Left ventricle myocardium inferior (tissue), 1 donor: ENCODE data around the gene GNL1. TPM values are rescaled to one million over a fixed set of nuclear protein-coding genes. Genes with fewer than 3 reads are reported as not detected.
"Not testable (repeated sequence)": the region's sequence is repeated elsewhere in the genome, so short reads cannot be mapped to it uniquely, and the experiment has no call there.

ENCODE experiments used
- DNase-seq: peaks from one replicate; pipeline ENCODE4 v3.0.0-alpha.2; 2020
- H3K27ac ChIP-seq: fragments of 200-600 bp; replicated peaks from 2 replicates; pipeline ENCODE4 v1.8.0; 2021
- H3K27me3 ChIP-seq: fragments of 200-600 bp; 2 replicates; pipeline ENCODE4 v1.8.0; 2021; ENCODE audit warnings: low read depth
- H3K36me3 ChIP-seq: fragments of 200-600 bp; 2 replicates; pipeline ENCODE4 v1.8.0; 2021
- H3K4me1 ChIP-seq: fragments of 200-600 bp; 2 replicates; pipeline ENCODE4 v1.8.0; 2021
- H3K4me3 ChIP-seq: fragments of 200-600 bp; 2 replicates; pipeline ENCODE4 v1.8.0; 2021; ENCODE audit warnings: mild to moderate bottlenecking, moderate library complexity
- H3K9me3 ChIP-seq: fragments of 200-600 bp; replicated peaks from 2 replicates; pipeline ENCODE4 v1.8.0; 2021
- CTCF ChIP-seq: fragments of 200-600 bp; IDR thresholded peaks from 2 replicates; pipeline ENCODE4 v1.8.0; 2021; ENCODE audit warnings: antibody characterized with exemption, mild to moderate bottlenecking, borderline replicate concordance
- intact Hi-C: fragments of 100-400 bp; cut with micrococcal nuclease; formaldehyde crosslinking; loops from one replicate; pipeline ENCODE4 v1.11.0; 2022
- total RNA-seq: library from RNA; stranded (reverse); fragmentation: NEBNext Ultra II Directional; extraction: Animal tissue kit (Norgen Biotek cat#: 25700); gene quantifications from one replicate; pipeline ENCODE4 v1.2.1, GENCODE V29; 2021
- donor health status: DM: no; HTN: yes; CAD: no; lungs with severe emphysema.

Gene GNL1
- total RNA-seq, 1 donor from 2014 or later, result 18.3 TPM

GRCh38 chr6:30521082-30521481, 35.2 kb downstream of the GNL1 start:
- intact Hi-C loops, H3K27me3 ChIP-seq, H3K36me3 ChIP-seq, H3K4me3 ChIP-seq, DNase-seq: not testable (repeated sequence)
- peaks cover 11% of the 10 kb centered on the region for H3K9me3 ChIP-seq
- H3K4me1 ChIP-seq, result peaks cover 16% of the 10 kb centered on the region
- H3K27ac ChIP-seq, result peak overlapping the region; percentile 69

GRCh38 chr6:30520522-30520921, 35.8 kb downstream of the GNL1 start:
- intact Hi-C loops, result no loop called here
- H3K4me3 ChIP-seq, result no peak overlapping the region

GRCh38 chr6:30518505-30519145, 37.7 kb downstream of the GNL1 start:
- H3K4me3 ChIP-seq, H3K27ac ChIP-seq, DNase-seq, H3K27me3 ChIP-seq, intact Hi-C loops, H3K36me3 ChIP-seq: not testable (repeated sequence)
- peaks cover 25% of the 10 kb centered on the region for H3K4me1 ChIP-seq
- peaks cover 11% of the 10 kb centered on the region for H3K9me3 ChIP-seq

More at GRCh38 chr6:30520522-30520921, 35.8 kb downstream of the GNL1 start:
- DNase-seq, result no peak
- H3K9me3 ChIP-seq, result peaks cover 11% of the 10 kb centered on the region
- no peaks in the 10 kb centered on the region for H3K36me3 ChIP-seq
- peaks cover 19% of the 10 kb centered on the region for H3K4me1 ChIP-seq
- no peaks in the 10 kb centered on the region for H3K27me3 ChIP-seq
- no peak for TF ChIP-seq CTCF
- H3K27ac ChIP-seq, result peak overlapping the region; percentile 69

GRCh38 chr6:30517767-30518504, 38.4 kb downstream of the GNL1 start:
- H3K36me3 ChIP-seq, result not testable (repeated sequence)

GRCh38 chr6:30516754-30517076, 39.6 kb downstream of the GNL1 start:
- DNase-seq, intact Hi-C loops, H3K36me3 ChIP-seq, H3K27me3 ChIP-seq: not testable (repeated sequence)
- peaks cover 25% of the 10 kb centered on the region for H3K4me1 ChIP-seq
- H3K4me3 ChIP-seq, result peak overlapping the region; percentile 62
- H3K27ac ChIP-seq, result peak overlapping the region; percentile 94
- H3K9me3 ChIP-seq, result peaks cover 11% of the 10 kb centered on the region

More at GRCh38 chr6:30517767-30518504, 38.4 kb downstream of the GNL1 start:
- Histone ChIP-seq H3K9me3 (peaks cover 11% of the 10 kb centered on the region), H3K27ac (peak overlapping the region; percentile 94), H3K4me1 (peaks cover 25% of the 10 kb centered on the region)
- H3K27me3 ChIP-seq, intact Hi-C loops, DNase-seq, H3K4me3 ChIP-seq: not testable (repeated sequence)

GRCh38 chr6:30515944-30516753, 40.1 kb downstream of the GNL1 start:
- Histone ChIP-seq H3K4me1 (peaks cover 20% of the 10 kb centered on the region), H3K9me3 (peaks cover 11% of the 10 kb centered on the region), H3K27me3 (no peaks in the 10 kb centered on the region), H3K36me3 (no peaks in the 10 kb centered on the region), H3K27ac (peak overlapping the region; percentile 94), H3K4me3 (peak overlapping the region; percentile 62)
- intact Hi-C loops, result no loop called here
- TF ChIP-seq CTCF, result peak; percentile 7
- peak; percentile 89 for DNase-seq

- Histone ChIP-seq H3K4me3 (no peak overlapping the region), H3K9me3 (peaks cover 11% of the 10 kb centered on the region), H3K4me1 (peaks cover 15% of the 10 kb centered on the region), H3K27me3 (no peaks in the 10 kb centered on the region), H3K27ac (peak overlapping the region; percentile 94), H3K36me3 (no peaks in the 10 kb centered on the region)
- TF ChIP-seq CTCF, result no peak
- intact Hi-C loops, result no loop called here
- DNase-seq, result no peak
These were observed 41.2 kb downstream of the GNL1 start for GRCh38 chr6:30515106-30515505.
